ENCODE results near the gene TUBA4B.
"Not testable (repeated sequence)": the region's sequence is repeated elsewhere in the genome, so short reads cannot be mapped to it uniquely, and the experiment has no call there.

The TUBA4B gene

DNA sequence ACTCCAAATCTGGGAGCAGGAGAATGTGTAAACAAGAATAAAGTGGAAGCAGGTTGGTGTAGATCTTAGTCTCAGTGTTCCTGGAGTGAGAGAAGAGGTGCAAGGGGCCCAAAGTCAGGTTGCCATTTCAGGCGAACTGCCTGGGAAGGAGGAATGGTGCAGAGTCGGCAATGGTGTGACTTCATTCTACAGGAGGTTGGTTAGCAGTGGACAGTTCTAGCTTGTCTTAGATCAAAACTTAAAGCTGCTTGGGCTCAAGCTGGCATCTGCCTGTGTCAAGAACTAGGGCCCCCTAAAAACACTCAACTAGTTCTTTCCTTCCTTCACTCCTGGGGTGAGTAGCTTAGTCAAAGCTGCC lies 4.2 kb upstream of the TUBA4B start:
- no peak for DNase-seq

DNA sequence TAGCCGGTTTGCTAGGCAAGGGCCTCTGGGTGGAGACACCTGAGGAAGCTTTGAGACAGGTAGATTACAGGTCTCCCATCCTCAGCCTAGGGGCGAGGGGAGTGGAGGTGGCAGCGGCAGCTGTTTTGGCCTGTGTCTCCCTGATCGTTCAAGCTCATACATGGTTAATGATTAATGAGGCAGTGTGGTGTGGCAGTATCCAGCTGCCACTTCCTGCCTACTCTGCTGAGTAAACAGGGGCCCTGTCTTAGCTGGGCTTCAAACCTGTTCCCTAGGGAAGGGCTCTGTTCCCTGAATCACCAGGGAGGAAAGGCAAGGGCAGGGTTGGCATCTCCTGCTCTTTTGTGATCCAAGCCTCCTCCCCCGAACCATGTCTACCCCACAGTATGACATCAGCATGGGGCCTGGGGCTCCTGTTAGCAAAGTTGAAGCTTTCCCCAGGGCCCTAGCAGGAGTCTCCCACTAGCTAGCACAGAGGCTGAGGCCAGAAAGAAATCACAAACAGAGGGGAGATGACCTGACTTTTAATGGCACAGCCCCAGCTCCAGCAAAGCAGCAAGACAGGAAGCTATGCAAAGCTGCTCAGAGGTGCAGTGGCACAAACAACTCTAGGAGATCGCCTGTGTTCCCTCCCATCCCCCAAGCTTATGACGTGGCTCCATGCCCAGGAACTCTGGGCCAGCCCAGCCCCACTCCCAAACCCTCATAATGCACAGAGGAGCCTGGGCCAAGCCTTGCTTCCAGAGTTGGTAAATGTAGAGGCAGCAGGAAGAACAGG lies 3.7 kb upstream of the TUBA4B start:
- peak; percentile 86 for DNase-seq

GRCh38 chr2:219250049-219250781 lies 2.8 kb upstream of the TUBA4B start:
- DNase-seq: peak; percentile 19

DNA sequence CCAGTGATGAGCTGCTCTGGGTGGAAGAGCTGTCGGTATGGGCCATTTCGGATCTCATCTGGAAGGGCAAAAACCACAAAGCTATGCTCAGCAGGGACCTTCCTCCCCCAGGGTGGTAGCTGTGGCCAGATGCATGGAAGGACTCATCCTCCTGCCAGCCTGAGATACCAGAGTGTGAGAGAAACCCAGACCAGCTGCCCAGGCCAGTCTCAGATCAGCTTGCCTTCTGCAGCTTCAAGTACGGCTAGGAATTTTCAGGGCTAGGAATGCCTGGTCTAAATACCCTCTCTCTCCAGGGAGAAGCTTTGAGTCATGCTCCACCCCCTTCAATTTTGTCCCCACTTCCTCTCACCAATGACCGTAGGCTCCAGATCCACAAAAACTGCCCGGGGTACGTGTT lies 1.4 kb upstream of the TUBA4B start:
- DNase-seq: no peak

GRCh38 chr2:219252084-219252483 lies 959 bp upstream of the TUBA4B start:
- DNase-seq: peak; percentile 63

DNA sequence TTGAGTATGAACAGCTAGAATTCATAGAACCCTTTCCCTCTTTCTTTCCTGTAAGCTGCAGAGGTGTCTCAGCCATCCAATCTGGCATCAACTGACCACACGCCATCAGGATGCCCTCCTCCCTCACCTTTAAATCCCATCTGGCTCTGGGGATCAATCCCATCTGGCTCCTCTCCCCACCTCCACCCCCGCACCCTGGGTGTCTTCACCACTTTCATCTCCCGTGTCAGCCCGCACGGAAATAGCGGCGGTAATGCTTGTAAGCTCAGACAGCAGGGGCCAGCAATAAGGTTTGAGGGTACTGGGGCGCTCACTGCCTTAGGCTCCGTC lies 508 bp upstream of the TUBA4B start:
- peak; percentile 52 for DNase-seq

DNA sequence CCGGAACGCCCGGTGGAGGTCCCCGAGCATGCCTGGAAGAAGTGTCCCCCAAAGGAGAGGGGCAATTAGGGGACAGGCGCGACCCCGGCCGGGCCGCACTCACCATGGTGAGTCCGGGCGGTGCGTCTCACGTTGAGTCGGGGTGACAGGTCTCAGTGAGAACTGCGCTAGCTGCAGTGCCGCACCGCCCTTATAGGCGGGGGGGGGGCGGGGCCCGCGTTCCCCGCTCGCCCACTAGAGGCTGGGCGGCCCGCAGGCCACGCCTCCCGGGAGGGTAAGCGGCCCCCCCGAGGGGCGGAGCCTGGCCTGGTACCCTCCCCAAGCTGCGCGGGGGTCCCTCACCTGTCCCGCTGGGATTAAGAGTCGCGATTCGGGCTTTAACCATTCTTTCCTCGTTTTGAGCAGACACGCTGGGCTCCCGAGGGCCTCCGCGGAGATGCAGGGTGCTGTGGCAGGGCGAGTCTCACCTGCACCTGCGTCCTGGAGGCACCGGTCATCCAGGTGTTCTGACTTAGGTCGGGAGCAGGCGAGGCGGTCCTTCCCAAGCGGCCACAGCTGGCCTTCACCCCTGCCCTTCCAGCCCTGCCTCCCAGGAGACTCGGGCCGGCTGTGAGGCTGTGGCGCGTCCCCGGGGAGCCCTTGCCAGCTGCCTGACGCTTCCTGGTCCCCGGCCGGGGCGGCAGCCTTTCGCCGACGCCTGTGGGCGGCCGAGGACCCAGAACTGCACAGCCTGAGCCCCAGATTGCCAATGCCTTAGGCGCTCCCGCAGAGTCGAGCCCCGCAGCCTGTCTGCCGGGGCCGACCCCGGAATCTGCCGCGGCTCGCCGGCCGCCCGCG lies 928 bp downstream of the TUBA4B start, which contains the start of gene TUBA4A:
TUBA4A (minus strand) TSS at position 166 of the 837 bp plus-strand sequence; CDS start at position 106, 60 bp downstream.
- DNase-seq: peak; percentile 96

DNA sequence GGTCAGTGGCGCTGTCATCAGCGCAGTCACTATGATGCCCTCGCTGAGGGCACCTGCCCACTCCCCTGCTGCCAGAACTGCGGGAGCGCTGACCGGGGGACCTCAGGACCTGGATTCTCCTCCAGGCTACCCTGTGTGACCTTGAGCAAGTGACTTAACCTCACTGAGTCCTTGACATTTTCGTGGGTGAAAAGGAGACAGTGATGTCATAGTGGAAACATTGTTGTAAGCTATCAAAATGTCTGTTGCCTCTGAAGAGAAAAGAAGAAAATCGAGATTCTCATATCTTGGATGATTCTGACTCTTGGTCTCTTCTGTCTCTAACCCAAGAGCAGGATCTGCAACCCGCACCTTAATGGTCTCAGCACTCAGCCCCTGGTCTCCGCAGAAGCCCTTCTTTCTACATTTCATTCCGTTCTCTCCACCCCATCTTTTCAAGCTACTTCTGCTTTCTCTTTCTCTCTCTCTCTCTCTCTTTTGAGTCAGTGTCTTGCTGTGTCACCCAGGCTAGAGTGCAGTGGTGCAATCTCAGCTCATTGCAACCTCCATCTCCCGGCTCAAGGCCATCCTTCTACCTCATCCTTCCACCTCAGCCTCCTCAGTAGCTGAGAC lies 1.7 kb downstream of the TUBA4B start:
- peak; percentile 39 for DNase-seq

DNA sequence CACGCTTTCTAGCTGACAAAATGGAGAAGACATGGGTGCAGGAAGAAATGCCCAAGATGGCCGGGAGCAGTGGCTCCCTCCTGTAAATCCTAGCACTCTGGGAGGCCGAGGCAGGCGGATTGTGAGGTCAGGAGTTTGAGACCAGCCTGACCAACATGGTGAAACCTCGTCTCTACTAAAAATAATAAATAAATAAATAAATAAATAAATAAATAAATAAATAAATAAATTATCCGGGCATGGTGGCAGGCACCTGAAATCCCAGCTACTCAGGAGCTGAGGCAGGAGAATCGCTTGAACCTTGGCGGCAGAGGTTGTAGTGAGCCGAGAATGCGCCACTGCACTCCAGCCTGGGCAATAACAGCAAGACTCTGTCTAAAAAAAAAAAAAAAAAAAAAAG lies 5.9 kb downstream of the TUBA4B start:
- DNase-seq: not testable (repeated sequence)

- DNase-seq: no peak
These were observed 8.2 kb downstream of the TUBA4B start for GRCh38 chr2:219261024-219261855.

- DNase-seq: no peak
These were observed 13.2 kb downstream of the TUBA4B start for GRCh38 chr2:219266232-219266631.

GRCh38 chr2:219266886-219267285 lies 13.8 kb downstream of the TUBA4B start:
- DNase-seq: no peak

DNA sequence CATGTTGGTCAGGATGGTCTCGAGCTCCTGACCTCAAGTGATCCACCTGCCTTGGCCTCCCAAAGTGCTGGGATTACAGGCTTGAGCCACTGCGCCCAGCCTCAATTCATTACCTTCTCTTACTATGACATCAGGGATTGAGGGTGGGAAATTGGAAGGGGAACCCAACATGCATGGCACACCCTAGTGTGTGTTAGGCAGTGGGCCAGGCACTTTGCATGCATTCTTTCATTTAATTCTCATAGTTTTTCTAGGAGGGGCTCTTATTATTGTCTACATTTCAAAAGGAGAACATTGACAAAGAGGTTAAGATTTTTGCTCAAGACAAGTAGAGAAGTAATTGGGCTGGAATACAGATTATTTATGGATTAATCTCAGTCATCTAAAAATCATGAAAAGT lies 15.3 kb downstream of the TUBA4B start:
- no peak for DNase-seq

DNA sequence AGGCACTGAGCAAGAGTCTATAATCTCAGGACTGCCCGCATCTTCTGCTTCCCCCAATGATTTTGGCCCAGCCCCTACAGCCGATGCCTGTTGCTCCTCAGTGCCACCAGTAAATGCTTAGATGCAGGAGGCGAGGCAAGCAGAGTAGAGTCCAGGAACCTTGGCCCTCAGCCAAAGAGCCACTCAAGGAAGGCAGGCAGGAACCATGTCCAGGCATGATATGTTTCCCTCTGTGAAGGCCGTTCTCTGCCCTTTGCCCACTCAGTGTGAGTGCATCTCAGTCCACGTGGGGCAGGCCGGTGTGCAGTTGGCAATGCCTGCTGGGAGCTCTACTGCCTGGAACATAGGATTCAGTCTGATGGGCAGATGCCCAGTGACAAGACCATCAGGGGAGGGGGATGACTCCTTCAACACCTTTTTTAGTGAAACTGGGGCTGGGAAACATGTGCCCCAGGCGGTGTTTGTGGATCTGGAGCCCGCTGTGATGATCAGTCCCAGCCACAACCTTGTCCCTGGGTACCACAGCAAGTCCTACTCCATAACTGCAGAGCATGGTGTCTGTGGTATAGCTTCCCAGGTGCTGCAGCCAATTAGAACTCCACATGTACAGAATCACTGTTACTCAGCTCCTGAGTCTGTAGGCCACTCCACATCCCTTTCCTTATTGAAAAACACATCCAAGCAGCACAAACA lies 16.5 kb downstream of the TUBA4B start:
- no peak for DNase-seq

DNA sequence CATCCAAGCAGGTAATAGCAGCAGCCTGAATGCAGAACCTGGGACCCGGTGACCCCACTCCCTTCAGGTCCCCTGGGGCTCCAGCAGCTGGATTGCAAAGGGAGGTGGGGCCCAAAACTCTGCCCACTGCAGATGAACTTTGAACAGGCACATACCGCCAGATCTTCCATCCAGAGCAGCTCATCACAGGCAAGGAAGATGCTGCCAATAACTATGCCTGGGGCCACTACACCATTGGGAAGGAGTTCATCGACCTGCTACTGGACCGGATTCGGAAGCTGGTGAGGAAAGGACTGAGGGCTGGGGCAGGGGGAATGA lies 17.0 kb downstream of the TUBA4B start:
- DNase-seq: no peak

GRCh38 chr2:219271021-219271420 lies 18.0 kb downstream of the TUBA4B start:
- no peak for DNase-seq

DNA sequence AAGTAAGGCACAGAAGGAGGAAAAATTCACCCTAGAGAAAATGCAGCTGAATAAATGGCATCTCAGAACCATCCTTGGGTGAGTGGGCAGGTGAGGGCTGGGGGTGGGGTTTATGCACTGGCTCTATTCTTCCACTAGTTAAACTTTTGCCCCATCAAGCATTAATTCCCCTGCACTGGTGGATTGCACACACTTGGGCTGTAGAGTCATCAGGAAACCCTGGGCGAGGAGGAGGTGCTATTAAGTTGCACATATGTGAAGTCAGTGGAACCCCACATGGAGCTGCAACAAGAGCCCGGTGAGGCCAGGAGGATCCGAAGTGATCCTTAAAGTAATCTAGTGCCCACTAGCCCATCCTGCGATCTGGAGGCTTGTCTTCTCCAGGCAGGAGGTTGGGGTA lies 19.3 kb downstream of the TUBA4B start:
- DNase-seq: no peak

DNA sequence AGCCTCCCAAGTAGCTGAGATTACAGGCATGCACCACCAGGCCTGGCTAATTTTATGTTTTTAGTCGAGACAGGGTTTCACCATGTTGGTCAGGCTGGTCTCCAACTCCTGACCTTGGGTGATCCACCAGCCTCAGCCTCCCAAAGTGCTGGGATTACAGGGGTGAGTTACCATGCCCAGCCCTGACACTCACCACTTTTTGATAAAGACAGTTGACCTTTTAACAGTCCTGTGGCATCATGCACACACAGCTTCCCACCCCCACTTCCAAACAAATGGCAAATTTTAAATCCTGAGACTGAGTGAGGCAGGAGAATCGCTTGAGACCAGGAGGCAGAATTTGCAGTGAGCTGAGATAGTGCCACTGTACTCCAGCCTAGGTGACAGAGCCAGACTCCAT lies 20.0 kb downstream of the TUBA4B start:
- DNase-seq: no peak

DNA sequence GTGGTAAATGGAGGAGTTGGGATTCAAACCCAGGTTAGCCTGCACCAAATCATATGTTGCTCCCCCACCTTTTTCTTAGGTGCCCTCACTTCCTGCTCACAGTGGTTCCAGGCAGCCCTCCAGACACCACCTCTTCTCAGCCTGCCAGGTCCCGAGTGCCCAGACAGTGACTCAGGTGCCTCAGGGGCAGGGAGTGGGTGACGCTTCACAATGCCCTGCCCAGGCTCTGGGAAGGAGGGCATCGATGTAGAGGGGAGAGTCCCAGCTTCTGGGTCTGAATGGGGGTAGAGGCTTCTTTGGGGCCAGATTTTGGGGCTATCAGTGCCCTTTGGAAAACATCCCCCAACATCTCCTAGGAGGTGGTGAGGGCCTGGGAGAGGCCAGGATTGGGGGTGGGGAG lies 20.9 kb downstream of the TUBA4B start:
- no peak for DNase-seq

DNA sequence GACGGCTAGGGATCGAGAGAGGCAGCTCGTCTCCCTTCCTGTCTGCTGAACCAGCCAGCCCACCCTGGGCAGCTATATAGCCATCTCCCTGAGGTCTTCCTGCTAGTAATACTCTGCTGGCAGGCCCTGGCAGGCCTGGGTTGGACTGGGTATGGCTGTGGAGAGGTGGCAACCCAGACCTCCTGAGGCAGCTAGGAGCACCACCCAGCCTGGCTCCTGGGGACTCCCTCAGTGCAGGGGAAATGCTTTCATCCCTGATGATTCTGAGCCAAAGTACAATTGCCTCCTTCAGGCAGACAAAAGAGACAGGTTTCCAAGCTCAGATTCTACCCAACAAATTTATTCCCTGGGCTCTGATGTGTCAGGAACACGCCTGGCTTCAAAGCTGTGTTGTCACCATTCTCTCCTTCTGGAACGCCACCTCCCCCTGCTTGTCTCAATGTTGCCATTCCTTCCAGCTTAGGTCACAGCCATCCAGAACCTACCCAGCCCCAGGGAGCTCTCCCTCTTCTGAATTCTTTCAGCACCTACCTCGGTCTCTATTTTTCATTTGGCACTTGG lies 21.4 kb downstream of the TUBA4B start:
- DNase-seq: no peak
